ENCODE data around the gene SS18L1.

Gene SS18L1

GRCh38 chr20:62123450-62124118 is 20.0 kb upstream of the SS18L1 start:
- DNase-seq (ENCODE audit: extremely low spot score), result no peak
- ChIA-PET POLR2A (interaction anchor here (1.7 kb wide), 1 partner anchor 12 kb away, joined by 3 read pairs; no protein-coding TSS in a partner anchor), CTCF (no interaction called here)
- TF ChIP-seq, protein P1, sequence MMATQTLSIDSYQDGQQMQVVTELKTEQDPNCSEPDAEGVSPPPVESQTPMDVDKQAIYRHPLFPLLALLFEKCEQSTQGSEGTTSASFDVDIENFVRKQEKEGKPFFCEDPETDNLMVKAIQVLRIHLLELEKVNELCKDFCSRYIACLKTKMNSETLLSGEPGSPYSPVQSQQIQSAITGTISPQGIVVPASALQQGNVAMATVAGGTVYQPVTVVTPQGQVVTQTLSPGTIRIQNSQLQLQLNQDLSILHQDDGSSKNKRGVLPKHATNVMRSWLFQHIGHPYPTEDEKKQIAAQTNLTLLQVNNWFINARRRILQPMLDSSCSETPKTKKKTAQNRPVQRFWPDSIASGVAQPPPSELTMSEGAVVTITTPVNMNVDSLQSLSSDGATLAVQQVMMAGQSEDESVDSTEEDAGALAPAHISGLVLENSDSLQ (IDR thresholded peaks at IDR 0.05), result no peak
- TF ChIP-seq CTBP1 (IDR thresholded peaks at IDR 0.05; ENCODE audit: borderline replicate concordance), result no peak
- no peak for TF ChIP-seq SUZ12 (IDR thresholded peaks at IDR 0.05)
- TF ChIP-seq FOXA1 (IDR thresholded peaks at IDR 0.05), result no peak
- TF ChIP-seq SP1 (IDR thresholded peaks at IDR 0.05), result no peak
- TF ChIP-seq BHLHE40 (IDR thresholded peaks at IDR 0.05; ENCODE audit: borderline replicate concordance), result no peak
- no peak for TF ChIP-seq LEF1 (IDR thresholded peaks at IDR 0.05; ENCODE audit: borderline replicate concordance)
- no peak for TF ChIP-seq ZNF384 (IDR thresholded peaks at IDR 0.05)

GRCh38 chr20:62126141-62126540 is 17.4 kb upstream of the SS18L1 start:
- ChIA-PET POLR2A (interaction anchor here (1.9 kb wide), 1 partner anchor 10 kb away, joined by 9 read pairs; no protein-coding TSS in a partner anchor), CTCF (interaction anchor here (1.2 to 1.3 kb wide), 2 partner anchors 8 to 10 kb away, joined by 3 to 4 read pairs; no protein-coding TSS in a partner anchor)
- DNase-seq (ENCODE audit: extremely low spot score), result no peak
- no peak for TF ChIP-seq FOXK2 (IDR thresholded peaks at IDR 0.05)
- no peak for TF ChIP-seq TARDBP (IDR thresholded peaks at IDR 0.05)
- no peak for TF ChIP-seq L3MBTL2 (conservative IDR thresholded peaks at IDR 0.05)
- no peak for TF ChIP-seq BHLHE40 (IDR thresholded peaks at IDR 0.05; ENCODE audit: borderline replicate concordance)
- TF ChIP-seq ZNF384 (IDR thresholded peaks at IDR 0.05), result no peak
- no peak for TF ChIP-seq NFRKB (IDR thresholded peaks at IDR 0.05)

DNA sequence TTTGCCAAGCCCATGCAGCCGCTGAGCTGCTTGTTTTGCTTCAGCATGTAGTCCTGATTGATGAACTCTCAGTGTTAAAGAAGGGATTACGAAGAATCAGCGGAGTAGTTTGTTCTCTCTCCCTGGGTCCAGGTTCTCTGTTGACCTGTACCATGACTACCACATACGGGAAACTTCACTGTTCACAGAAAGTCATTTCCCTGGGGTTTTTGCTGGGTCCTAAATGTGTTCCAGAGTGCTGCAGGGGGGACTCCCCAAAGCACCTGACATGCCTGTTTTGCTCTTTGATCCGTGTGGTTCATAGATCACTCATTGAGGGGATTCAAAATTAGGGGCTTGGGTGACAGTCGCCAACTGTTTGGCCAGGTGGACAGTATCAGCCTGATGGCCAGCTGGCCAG is 15.8 kb upstream of the SS18L1 start:
- no peak for DNase-seq (ENCODE audit: extremely low spot score)
- TF ChIP-seq ZNF384 (IDR thresholded peaks at IDR 0.05), result no peak
- TF ChIP-seq, protein P1 (IDR thresholded peaks at IDR 0.05), result no peak
- TF ChIP-seq LEF1 (IDR thresholded peaks at IDR 0.05; ENCODE audit: borderline replicate concordance), result no peak
- no peak for TF ChIP-seq SP1 (IDR thresholded peaks at IDR 0.05)
- no peak for TF ChIP-seq NFRKB (IDR thresholded peaks at IDR 0.05)
- TF ChIP-seq BHLHE40 (IDR thresholded peaks at IDR 0.05; ENCODE audit: borderline replicate concordance), result no peak
- no peak for TF ChIP-seq FOXA1 (IDR thresholded peaks at IDR 0.05)
- TF ChIP-seq CTBP1 (IDR thresholded peaks at IDR 0.05; ENCODE audit: borderline replicate concordance), result no peak
- no peak for TF ChIP-seq ELF4 (IDR thresholded peaks at IDR 0.05)
- TF ChIP-seq FOXK2 (IDR thresholded peaks at IDR 0.05), result no peak
- ChIA-PET CTCF (no interaction called here), POLR2A (interaction anchor here (1.3 kb wide), 1 partner anchor 61 kb away, joined by 4 read pairs; no protein-coding TSS in a partner anchor)

- CTCF ChIA-PET, result no interaction called here
- DNase-seq (ENCODE audit: extremely low spot score), result no peak
- POLR2A ChIA-PET, result no interaction called here
- no peak for TF ChIP-seq TARDBP (IDR thresholded peaks at IDR 0.05)
- no peak for TF ChIP-seq ELF4 (IDR thresholded peaks at IDR 0.05)
- no peak for TF ChIP-seq HDGF (IDR thresholded peaks at IDR 0.05; ENCODE audit: borderline replicate concordance)
- TF ChIP-seq ARNT (IDR thresholded peaks at IDR 0.05), result no peak
- no peak for TF ChIP-seq CTBP1 (IDR thresholded peaks at IDR 0.05; ENCODE audit: borderline replicate concordance)
- no peak for TF ChIP-seq BHLHE40 (IDR thresholded peaks at IDR 0.05; ENCODE audit: borderline replicate concordance)
- TF ChIP-seq ZNF384 (IDR thresholded peaks at IDR 0.05), result no peak
- no peak for TF ChIP-seq FOXM1 (IDR thresholded peaks at IDR 0.05; ENCODE audit: borderline replicate concordance)
- TF ChIP-seq NFRKB (IDR thresholded peaks at IDR 0.05), result no peak
- no peak for TF ChIP-seq LEF1 (IDR thresholded peaks at IDR 0.05; ENCODE audit: borderline replicate concordance)
- TF ChIP-seq FOXK2 (IDR thresholded peaks at IDR 0.05), result no peak
- no peak for TF ChIP-seq SUZ12 (IDR thresholded peaks at IDR 0.05)
- TF ChIP-seq L3MBTL2 (conservative IDR thresholded peaks at IDR 0.05), result no peak
- TF ChIP-seq FOXA1 (IDR thresholded peaks at IDR 0.05), result no peak
- no peak for TF ChIP-seq SP1 (IDR thresholded peaks at IDR 0.05)
- TF ChIP-seq, protein P1 (IDR thresholded peaks at IDR 0.05), result no peak
Observed at GRCh38 chr20:62128502-62128901, 15.1 kb upstream of the SS18L1 start.

DNA sequence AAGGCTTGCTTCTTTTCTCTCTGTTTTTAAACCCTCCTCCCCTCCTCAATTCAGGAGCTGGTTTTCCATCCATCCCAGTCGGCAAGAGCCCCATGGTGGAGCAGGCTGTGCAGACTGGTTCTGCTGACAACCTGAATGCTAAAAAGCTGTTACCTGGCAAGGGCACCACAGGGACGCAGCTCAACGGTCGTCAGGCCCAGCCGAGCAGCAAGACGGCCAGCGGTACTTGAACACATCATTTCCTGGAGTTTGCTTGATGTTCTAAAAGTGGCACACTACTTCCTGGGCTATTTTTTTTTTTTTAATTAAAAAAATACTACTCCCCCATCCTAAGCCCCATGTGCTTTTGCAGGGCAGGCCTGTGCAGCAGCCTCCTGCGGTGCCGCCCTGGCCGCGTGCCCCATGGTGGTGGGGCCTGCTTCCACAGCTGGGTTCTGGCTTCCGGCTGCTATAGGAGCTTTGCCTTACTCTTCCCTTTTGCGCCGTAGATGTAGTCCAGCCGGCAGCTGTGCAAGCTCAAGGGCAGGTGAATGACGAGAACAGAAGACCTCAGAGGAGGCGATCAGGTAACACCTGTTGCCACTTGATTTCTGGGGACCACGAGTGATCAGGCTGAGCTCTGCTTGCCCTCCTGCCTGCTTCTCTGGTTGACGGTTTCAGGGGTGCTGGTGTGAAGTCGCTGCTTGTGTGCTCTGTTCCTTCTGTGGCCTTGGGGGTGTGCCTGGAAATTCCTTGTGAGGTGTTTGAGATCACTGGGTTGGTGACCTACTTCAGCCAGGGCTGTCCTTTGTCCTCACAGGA is 13.6 kb upstream of the SS18L1 start:
- DNase-seq (ENCODE audit: extremely low spot score), result no peak
- ChIA-PET CTCF (interaction anchor here (0.6 kb wide), 1 partner anchor 37 kb away, joined by 4 read pairs; no protein-coding TSS in a partner anchor), POLR2A (interaction anchor here (1.3 to 1.5 kb wide), 2 partner anchors 64 to 119 kb away, joined by 3 to 4 read pairs; no protein-coding TSS in a partner anchor)
- TF ChIP-seq FOXA1 (IDR thresholded peaks at IDR 0.05) (no peak), FOXK2 (IDR thresholded peaks at IDR 0.05) (no peak), ZNF384 (IDR thresholded peaks at IDR 0.05) (no peak), NFRKB (IDR thresholded peaks at IDR 0.05) (no peak)
